B cell (primary cell): ENCODE results near the gene SNIP1. TPM values are rescaled to one million over a fixed set of nuclear protein-coding genes. Genes with fewer than 3 reads are reported as not detected.

Experiments used
- ATAC-seq: fragments of 200-7000 bp; cut with Tn5 transposase; one replicate; pipeline ENCODE4 v1.10.0; 2021; ENCODE audit warnings: low read depth, mild to moderate bottlenecking, moderate number of reproducible peaks, moderate library complexity
- CTCF ChIA-PET: fragments of 350-600 bp; sonication (Branson Sonifier 250); formaldehyde crosslinking; loops from one replicate; lab custom pipeline; 2021; ENCODE audit warnings: antibody characterized with exemption, inconsistent platforms; lab: Charles Lee
- POLR2A ChIA-PET: fragments of 350-600 bp; sonication (Branson Sonifier 250); formaldehyde crosslinking; loops from one replicate; lab custom pipeline; 2021; ENCODE audit warnings: antibody characterized with exemption; lab: Charles Lee
- DNase-seq: peaks from one replicate; pipeline ENCODE4 v3.0.0; 2013
- H2AFZ ChIP-seq: 2 replicates; pipeline ENCODE4 v1.6.1; 2012; ENCODE audit warnings: mild to moderate bottlenecking, low read depth, low read length; ENCODE audit not compliant: insufficient read depth, poor library complexity, severe bottlenecking
- H3K27ac ChIP-seq, 2 donors: 1 replicate in 1 of 2; 2 replicates in 1 of 2; pipeline ENCODE4 v1.5.1; 2012 to 2013; ENCODE audit warnings: low read length in 2 of 2, mild to moderate bottlenecking in 2 of 2, moderate library complexity in 1 of 2
- H3K27me3 ChIP-seq, 4 experiments: fragments of 200-600 bp in 1 of 4; sonication (generic) in 1 of 4; replicated peaks in 1 of 4; 1 replicate in 2 of 4; 2 replicates in 2 of 4; pipeline versions ENCODE4 v1.6.1 to v1.7.0; 2013 to 2016; ENCODE audit warnings: low read length in 3 of 4, mild to moderate bottlenecking in 2 of 4, mixed read lengths in 1 of 4, moderate library complexity in 1 of 4; ENCODE audit not compliant: insufficient read depth in 4 of 4, control insufficient read depth in 3 of 4; ENCODE audit errors: control extremely low read depth in 1 of 4
- H3K36me3 ChIP-seq, 2 experiments: replicated peaks in 1 of 2; 1 replicate in 1 of 2; 2 replicates in 1 of 2; pipeline versions ENCODE4 v1.6.1 to v1.7.1; 2013; ENCODE audit warnings: low read length in 1 of 2; ENCODE audit not compliant: insufficient read depth in 2 of 2, control insufficient read depth in 1 of 2; ENCODE audit errors: control extremely low read depth in 1 of 2, extremely low read depth in 1 of 2
- H3K4me1 ChIP-seq, 2 donors: fragments of 200-600 bp in 1 of 2; sonication (generic) in 1 of 2; 1 replicate in 1 of 2; 2 replicates in 1 of 2; pipeline versions ENCODE4 v1.5.1 to v1.6.1; 2013 to 2017; ENCODE audit warnings: low read length in 2 of 2; ENCODE audit not compliant: control insufficient read depth in 2 of 2, insufficient read depth in 2 of 2
- H3K4me2 ChIP-seq: replicated peaks from 2 replicates; pipeline ENCODE3; 2012; ENCODE audit warnings: mild to moderate bottlenecking, low read depth, low read length; ENCODE audit not compliant: poor library complexity, severe bottlenecking
- H3K4me3 ChIP-seq, 5 experiments: fragments of 200-600 bp in 1 of 5; sonication (generic) in 1 of 5; 1 replicate in 3 of 5; 2 replicates in 2 of 5; pipeline versions ENCODE4 v1.5.1 to v1.7.0; 2011 to 2016; ENCODE audit warnings: low read length in 4 of 5, mild to moderate bottlenecking in 4 of 5, low read depth in 2 of 5, control low read depth in 1 of 5, moderate library complexity in 1 of 5; ENCODE audit not compliant: insufficient read depth in 1 of 5; ENCODE audit errors: control extremely low read depth in 1 of 5, extremely low read depth in 1 of 5
- H3K79me2 ChIP-seq: fragments of 200-600 bp; sonication (generic); one replicate; pipeline ENCODE4 v1.6.0; 2016; ENCODE audit warnings: low read length; ENCODE audit not compliant: control insufficient read depth, insufficient read depth
- H3K9ac ChIP-seq: fragments of 200-600 bp; sonication (generic); 2 replicates; pipeline ENCODE4 v1.6.1; 2017; ENCODE audit warnings: mild to moderate bottlenecking, low read length, moderate library complexity
- H3K9me3 ChIP-seq, 3 donors: one replicate each; pipeline versions ENCODE4 v1.6.1 to v1.7.1; 2013; ENCODE audit warnings: low read length in 2 of 3; ENCODE audit not compliant: control insufficient read depth in 2 of 3, insufficient read depth in 1 of 3; ENCODE audit errors: control extremely low read depth in 1 of 3
- H4K20me1 ChIP-seq: 2 replicates; pipeline ENCODE4 v1.6.0; 2012; ENCODE audit warnings: mild to moderate bottlenecking, low read length; ENCODE audit not compliant: insufficient read depth, control insufficient read depth, poor library complexity, severe bottlenecking
- H3K27ac Mint-ChIP-seq: one replicate; pipeline ENCODE4 v1.8.0; 2021; ENCODE audit warnings: mixed read lengths
- H3K27me3 Mint-ChIP-seq: one replicate; pipeline ENCODE4 v1.8.0; 2021; ENCODE audit warnings: mixed read lengths
- H3K4me1 Mint-ChIP-seq: one replicate; pipeline ENCODE4 v1.8.0; 2021; ENCODE audit warnings: mixed read lengths
- H3K4me3 Mint-ChIP-seq: one replicate; pipeline ENCODE4 v1.8.0; 2021; ENCODE audit warnings: mixed read lengths
- H3K9me3 Mint-ChIP-seq: one replicate; pipeline ENCODE4 v1.8.0; 2022; ENCODE audit warnings: mixed read lengths; ENCODE audit not compliant: insufficient read depth
- CTCF ChIP-seq: fragments of 200-600 bp; IDR thresholded peaks from one replicate; pipeline ENCODE4 v1.8.0; 2022; ENCODE audit warnings: antibody characterized with exemption, mild to moderate bottlenecking
- EZH2 ChIP-seq: IDR thresholded peaks from 2 replicates; pipeline ENCODE4 v1.6.1; 2012; ENCODE audit warnings: borderline replicate concordance, low read depth, mild to moderate bottlenecking, moderate library complexity, low read length; ENCODE audit not compliant: insufficient read depth, poor library complexity, severe bottlenecking
- WGBS: methylation state at CpG from one replicate; pipeline ENCODE4 v1.1.5; 2013; ENCODE audit warnings: missing lambda C conversion rate; ENCODE audit not compliant: insufficient coverage; 5-methylcytosine and 5-hydroxymethylcytosine counted together
- intact Hi-C: fragments of 100-400 bp; cut with micrococcal nuclease; formaldehyde crosslinking; loops from one replicate; pipeline ENCODE4 v1.10.0; 2022
- polyA plus RNA-seq: library from polyadenylated mRNA; depleted of rRNA; stranded (reverse); fragments of >200 nt; gene quantifications from 2 replicates; pipeline ENCODE4 v1.2.3, GENCODE V29; 2012
- total RNA-seq, 2 donors: library from RNA; stranded (reverse); fragments of 120-200 nt in 1 of 2; gene quantifications; 1 replicate in 1 of 2; 2 replicates in 1 of 2; pipeline versions ENCODE4 v1.2.3 to v1.2.4, GENCODE V29; 2013 to 2022

The SNIP1 gene
- total and polyA plus RNA-seq, 2 donors (not counting 1 experiment from before 2014, with no cell fraction given), result 6.0 to 45.0 TPM

- intact Hi-C loops, result loop anchor here (1.0 kb wide), 1 partner anchor 121 kb away; no protein-coding TSS in a partner anchor
- ATAC-seq (no peak), DNase-seq (peak; percentile 51)
- Mint-ChIP-seq H3K4me3 (no peak overlapping the region), H3K27me3 (peaks cover 5% of the 10 kb centered on the region), H3K27ac (no peak overlapping the region), H3K4me1 (no peaks in the 10 kb centered on the region), H3K9me3 (no peaks in the 10 kb centered on the region)
- no peak overlapping the region for H3K9ac ChIP-seq
- H3K27ac ChIP-seq, result no peak overlapping the region
- H3K36me3 ChIP-seq, result peaks cover 2 to 13% of the 10 kb centered on the region in 2 experiments
- no peak overlapping the region for H3K4me2 ChIP-seq
- ChIA-PET CTCF (interaction anchor here (1.2 kb wide), 1 partner anchor 120 kb away, joined by 4 read pairs; no protein-coding TSS in a partner anchor), POLR2A (no interaction called here)
- H3K9me3 ChIP-seq, result peaks cover 0 to 3% (median 0%) of the 10 kb centered on the region in 3 donors
- H2AFZ ChIP-seq, result no peak overlapping the region
- H3K27me3 ChIP-seq, result no peaks in the 10 kb centered on the region
- no peaks in the 10 kb centered on the region for H3K4me1 ChIP-seq
- H3K4me3 ChIP-seq, result no peak overlapping the region
- WGBS, result 93% methylated on average over 19 of the region's 21 CpGs
- TF ChIP-seq CTCF (peak; percentile 60), EZH2 (no peak)
- H4K20me1 ChIP-seq, result no peaks in the 10 kb centered on the region
- no peaks in the 10 kb centered on the region for H3K79me2 ChIP-seq
Measured at GRCh38 chr1:37561133-37562132, 7.3 kb upstream of the SNIP1 start.
